ENCODE data around the gene TPM4.
"Not testable (repeated sequence)": the region's sequence is repeated elsewhere in the genome, so short reads cannot be mapped to it uniquely, and the experiment has no call there.

Gene TPM4

GRCh38 chr19:16070366-16070990 lies 5.8 kb upstream of the TPM4 start:
- peak overlapping the region; percentile 99 for H3K27ac ChIP-seq

GRCh38 chr19:16071072-16071691 lies 5.1 kb upstream of the TPM4 start:
- DNase-seq (ENCODE audit: low read depth, low spot score): no peak
- H3K27ac ChIP-seq: peak overlapping the region; percentile 99

More at GRCh38 chr19:16070366-16070990, 5.8 kb upstream of the TPM4 start:
- peak; percentile 81 for DNase-seq (ENCODE audit: low read depth, low spot score)

DNA sequence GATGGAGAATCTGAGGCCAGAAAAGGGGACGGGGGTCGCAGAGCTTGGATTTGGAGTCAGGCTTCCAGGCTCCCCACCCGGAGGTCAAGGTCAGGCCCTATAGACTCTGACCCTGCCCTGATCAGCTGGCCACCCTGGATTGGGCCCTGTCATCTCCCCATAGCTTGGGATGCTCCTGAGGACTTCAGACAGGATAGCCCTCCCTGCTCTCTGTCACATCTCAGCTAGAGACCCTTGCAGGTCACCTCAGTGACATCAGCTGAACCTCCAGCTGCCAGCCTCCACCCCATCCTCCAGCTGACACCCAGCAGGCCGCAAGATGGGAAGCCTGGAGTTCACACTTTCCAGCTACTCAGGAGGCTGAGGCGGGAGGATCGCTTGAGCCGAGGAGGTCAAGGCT lies 2.8 kb upstream of the TPM4 start:
- peak overlapping the region; percentile 99 for H3K27ac ChIP-seq
- DNase-seq (ENCODE audit: low read depth, low spot score): no peak

- DNase-seq (ENCODE audit: low read depth, low spot score): no peak
- H3K27ac ChIP-seq: peak overlapping the region; percentile 99
Measured at GRCh38 chr19:16073988-16074387, 2.3 kb upstream of the TPM4 start.

- peak overlapping the region; percentile 99 for H3K27ac ChIP-seq
- no peak for DNase-seq (ENCODE audit: low read depth, low spot score)
Measured at GRCh38 chr19:16074488-16075365, 1.6 kb upstream of the TPM4 start.

DNA sequence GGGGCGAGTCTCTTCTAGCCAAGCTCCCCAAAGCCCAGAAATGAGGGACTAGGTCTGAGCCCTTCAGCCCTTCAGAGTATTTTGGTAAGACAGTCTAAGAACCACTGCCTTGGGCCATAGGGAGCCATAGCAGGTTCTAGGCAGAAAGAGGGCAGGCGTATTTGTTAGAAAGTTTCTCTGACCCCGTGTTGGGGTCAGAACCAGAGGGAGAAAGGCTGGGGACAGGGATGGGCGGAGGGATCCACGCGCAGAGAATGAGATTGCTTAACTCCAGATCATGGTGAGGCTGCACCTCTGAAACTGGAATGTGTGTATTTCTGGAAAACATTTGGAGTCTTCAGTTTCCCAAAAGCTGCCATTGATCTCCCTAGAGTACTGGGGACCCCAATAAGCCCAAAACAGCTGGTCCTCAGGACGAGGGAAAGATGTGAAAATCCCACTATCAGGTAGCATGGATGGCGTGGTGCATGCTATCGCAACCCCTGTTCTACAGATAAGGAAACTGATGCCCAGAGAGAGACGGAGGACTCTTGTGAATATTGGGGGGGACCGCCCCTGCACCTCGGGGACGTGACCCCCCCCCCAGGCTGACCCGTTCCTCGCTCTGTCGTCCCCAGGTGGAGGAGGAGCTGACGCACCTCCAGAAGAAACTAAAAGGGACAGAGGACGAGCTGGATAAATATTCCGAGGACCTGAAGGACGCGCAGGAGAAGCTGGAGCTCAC lies 703 bp upstream of the TPM4 start:
- peak overlapping the region; percentile 99 for H3K27ac ChIP-seq
- DNase-seq (ENCODE audit: low read depth, low spot score): no peak

- H3K27ac ChIP-seq: peak overlapping the region; percentile 99
- DNase-seq (ENCODE audit: low read depth, low spot score): no peak
Measured at GRCh38 chr19:16076958-16077611, 790 bp downstream of the TPM4 start.

GRCh38 chr19:16077984-16078758 lies 1.9 kb downstream of the TPM4 start:
- peak; percentile 72 for DNase-seq (ENCODE audit: low read depth, low spot score)
- peak overlapping the region; percentile 99 for H3K27ac ChIP-seq

GRCh38 chr19:16078759-16079707 lies 2.7 kb downstream of the TPM4 start:
- H3K27ac ChIP-seq: peak overlapping the region; percentile 99
- DNase-seq (ENCODE audit: low read depth, low spot score): peak; percentile 90

- DNase-seq (ENCODE audit: low read depth, low spot score): no peak
- peak overlapping the region; percentile 54 for H3K27ac ChIP-seq
Measured at GRCh38 chr19:16084067-16084685, 7.9 kb downstream of the TPM4 start.

DNA sequence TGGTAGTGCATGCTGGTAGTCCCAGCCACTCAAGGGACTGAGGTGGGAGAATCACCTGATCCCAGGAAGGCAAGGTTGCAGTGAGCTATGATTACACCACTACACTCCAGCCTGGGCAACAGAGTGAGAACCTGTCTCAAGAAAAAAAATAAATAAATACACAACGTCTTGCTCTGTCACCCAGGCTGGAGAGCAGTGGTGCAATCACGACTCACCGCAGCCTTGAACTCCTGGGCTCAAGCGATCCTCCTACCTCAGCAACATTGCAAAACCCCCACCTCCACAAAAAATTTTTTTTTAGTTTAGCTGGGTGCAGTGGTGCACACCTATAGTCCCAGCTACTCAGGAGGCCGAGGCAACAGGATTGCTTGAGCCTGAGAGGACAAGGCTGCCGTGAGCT lies 8.8 kb downstream of the TPM4 start:
- DNase-seq (ENCODE audit: low read depth, low spot score): no peak
- H3K27ac ChIP-seq: peak overlapping the region; percentile 54

- peak overlapping the region; percentile 15 for H3K27ac ChIP-seq
- not testable (repeated sequence) for DNase-seq (ENCODE audit: low read depth, low spot score)
Measured at GRCh38 chr19:16087404-16087803, 11.1 kb downstream of the TPM4 start.

GRCh38 chr19:16087940-16088339 lies 11.6 kb downstream of the TPM4 start:
- peak overlapping the region; percentile 15 for H3K27ac ChIP-seq
- no peak for DNase-seq (ENCODE audit: low read depth, low spot score)

- H3K27ac ChIP-seq: peak overlapping the region; percentile 15
- DNase-seq (ENCODE audit: low read depth, low spot score): no peak
Measured at GRCh38 chr19:16088351-16089009, 12.2 kb downstream of the TPM4 start.

DNA sequence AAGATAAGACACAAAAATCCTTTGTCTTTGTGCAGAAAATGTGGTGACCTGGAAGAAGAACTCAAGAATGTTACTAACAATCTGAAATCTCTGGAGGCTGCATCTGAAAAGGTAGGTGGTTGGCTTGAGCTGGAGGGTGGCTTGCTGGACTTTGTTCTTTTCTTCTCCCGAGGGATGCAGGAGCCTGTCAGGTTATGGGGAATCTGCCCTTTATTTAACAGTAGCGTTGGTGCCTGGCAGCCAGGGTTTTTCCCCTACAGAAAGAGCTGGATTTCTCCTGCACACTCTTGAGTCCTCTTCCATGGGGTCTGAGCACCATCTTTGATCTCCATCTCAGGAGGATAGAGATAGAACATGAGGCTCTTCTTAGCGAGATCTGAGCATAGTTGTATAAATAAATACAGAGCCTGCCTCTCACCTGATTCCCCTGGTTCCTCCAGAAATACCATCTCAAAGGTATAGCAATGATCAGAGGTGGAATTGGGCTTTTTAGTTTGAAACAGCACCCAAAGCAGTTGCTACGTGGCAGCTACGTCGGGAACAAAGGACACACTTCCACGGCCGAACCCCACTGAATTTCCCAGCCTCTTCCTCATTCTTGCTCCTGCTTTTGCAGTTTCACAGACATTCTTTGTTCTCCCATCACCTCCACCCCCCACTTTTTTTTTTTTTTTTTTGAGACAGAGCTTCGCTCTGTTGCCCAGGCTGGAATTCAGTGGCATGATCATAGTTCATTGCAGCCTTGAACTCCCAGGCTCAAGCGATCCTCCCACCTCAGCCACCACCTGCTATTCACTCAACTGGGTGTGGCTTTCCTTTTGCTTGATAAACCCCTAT lies 12.9 kb downstream of the TPM4 start:
- H3K27ac ChIP-seq: peak overlapping the region; percentile 15
- DNase-seq (ENCODE audit: low read depth, low spot score): no peak
